HepG2 (cell line): ENCODE data around the gene CITED2.

Experiments used
- BRCA1 ChIP-seq: sonication (generic); formaldehyde crosslinking; IDR thresholded peaks from 2 replicates; pipeline ENCODE4 v1.4.0; 2020; ENCODE audit warnings: missing genetic modification reagents
- CAMTA2 ChIP-seq: sonication (generic); formaldehyde crosslinking; IDR thresholded peaks from 2 replicates; pipeline ENCODE4 v1.4.0; 2020; ENCODE audit warnings: mild to moderate bottlenecking, missing genetic modification reagents, borderline replicate concordance
- CEBPZ ChIP-seq: IDR thresholded peaks from 2 replicates; pipeline ENCODE4 v1.6.1; 2012; ENCODE audit warnings: low read length, improper control_type of control experiment
- CREB3 ChIP-seq: sonication (generic); formaldehyde crosslinking; IDR thresholded peaks from 2 replicates; pipeline ENCODE4 v1.5.0; 2020; ENCODE audit warnings: missing genetic modification reagents
- CTCF ChIP-seq: sonication (generic); formaldehyde crosslinking; IDR thresholded peaks from 2 replicates; pipeline ENCODE4 v1.5.0; 2020; ENCODE audit warnings: mild to moderate bottlenecking, missing genetic modification reagents, moderate library complexity
- ELF1 ChIP-seq: sonication (generic); formaldehyde crosslinking; IDR thresholded peaks from 2 replicates; pipeline ENCODE4 v1.4.0; 2020; ENCODE audit warnings: missing genetic modification reagents
- EZH2 ChIP-seq: conservative IDR thresholded peaks from 2 replicates; pipeline ENCODE4 v1.6.1; 2012; ENCODE audit warnings: mild to moderate bottlenecking, low read depth, low read length, moderate library complexity
- HDAC1 ChIP-seq: sonication (generic); formaldehyde crosslinking; IDR thresholded peaks from 2 replicates; pipeline ENCODE4 v1.5.1; 2020; ENCODE audit warnings: mild to moderate bottlenecking, missing genetic modification reagents
- KMT2B ChIP-seq: IDR thresholded peaks from 2 replicates; pipeline ENCODE4 v1.6.1; 2016; ENCODE audit warnings: missing genetic modification reagents, missing compliant biosample characterization
- PATZ1 ChIP-seq: sonication (generic); formaldehyde crosslinking; IDR thresholded peaks from 2 replicates; pipeline ENCODE4 v1.4.0; 2020; ENCODE audit warnings: missing genetic modification reagents
- PRPF4 ChIP-seq: fragments of 200-400 bp; formaldehyde crosslinking; IDR thresholded peaks from 2 replicates; pipeline ENCODE4 v1.6.1; 2016; ENCODE audit warnings: low read length, low read depth; ENCODE audit not compliant: poor library complexity, severe bottlenecking
- YY1 ChIP-seq: IDR thresholded peaks from 2 replicates; pipeline ENCODE4 v1.6.1; 2011; ENCODE audit warnings: low read length, low read depth, moderate library complexity, mild to moderate bottlenecking; ENCODE audit not compliant: insufficient read depth, insufficient replicate concordance
- ZKSCAN5 ChIP-seq: sonication (generic); formaldehyde crosslinking; IDR thresholded peaks from 2 replicates; pipeline ENCODE4 v1.5.1; 2020; ENCODE audit warnings: mild to moderate bottlenecking, missing genetic modification reagents
- ZNF253 ChIP-seq: sonication (generic); formaldehyde crosslinking; IDR thresholded peaks from 2 replicates; pipeline ENCODE4 v1.8.0; 2022; ENCODE audit warnings: mild to moderate bottlenecking, missing genetic modification reagents, borderline replicate concordance

GRCh38 chr6:139386404-139386803 lies 12.0 kb upstream of the CITED2 start:
- TF ChIP-seq ELF1 (CRISPR knock-in tag) = no peak
- TF ChIP-seq YY1 = no peak
- TF ChIP-seq CEBPZ = no peak
- TF ChIP-seq CREB3 (CRISPR knock-in tag) = no peak
- TF ChIP-seq CTCF (CRISPR knock-in tag) = no peak
- TF ChIP-seq KMT2B (CRISPR knock-in tag) = no peak
- no peak for TF ChIP-seq PRPF4
- TF ChIP-seq BRCA1 (CRISPR knock-in tag) = no peak
- no peak for TF ChIP-seq EZH2
- TF ChIP-seq CAMTA2 (CRISPR knock-in tag) = no peak
- no peak for TF ChIP-seq ZKSCAN5 (CRISPR knock-in tag)
- no peak for TF ChIP-seq ZNF253 (CRISPR knock-in tag)
- no peak for TF ChIP-seq HDAC1 (CRISPR knock-in tag)
- no peak for TF ChIP-seq PATZ1 (CRISPR knock-in tag)
